Panc1 (cell line): ENCODE data around the gene ABHD16B. TPM values are rescaled to one million over a fixed set of nuclear protein-coding genes. Genes with fewer than 3 reads are reported as not detected.

Experiments used
- ATAC-seq: fragments of 200-7000 bp; cut with Tn5 transposase; 2 replicates; pipeline ENCODE4 v1.9.1; 2020; ENCODE audit warnings: mild to moderate bottlenecking, moderate library complexity
- BruUV-seq: library from RNA; stranded (reverse); fragments of 400-500 nt; replicated peaks from 2 replicates; lab custom pipeline; 2021; lab: Mats Ljungman, UMichigan
- CTCF ChIA-PET: fragments of 300-600 bp; sonication (Branson Sonifier 250); formaldehyde crosslinking; loops from one replicate; lab custom pipeline; 2022; ENCODE audit warnings: antibody characterized with exemption; lab: Charles Lee
- POLR2A ChIA-PET: fragments of 300-600 bp; sonication (Branson Sonifier 250); formaldehyde crosslinking; loops from one replicate; lab custom pipeline; 2022; ENCODE audit warnings: antibody characterized with exemption; lab: Charles Lee
- DNase-seq: peaks from one replicate; pipeline ENCODE4 v3.0.0-alpha.2; 2010; ENCODE audit warnings: low read depth, low spot score
- H3K27ac ChIP-seq: 2 replicates; pipeline ENCODE4 v1.5.1; 2011; ENCODE audit warnings: mild to moderate bottlenecking, low read length, inconsistent platforms
- H3K27me3 ChIP-seq: fragments of 200-500 bp; sonication (Bioruptor generic); 2 replicates; pipeline ENCODE4 v1.6.0; 2014; ENCODE audit warnings: low read length, inconsistent platforms; ENCODE audit not compliant: control insufficient read depth, insufficient read depth
- H3K36me3 ChIP-seq: fragments of 200-500 bp; sonication (Bioruptor generic); 2 replicates; pipeline ENCODE4 v1.5.1; 2014; ENCODE audit warnings: inconsistent platforms, mild to moderate bottlenecking, low read length, moderate library complexity; ENCODE audit not compliant: control insufficient read depth, insufficient read depth
- H3K4me1 ChIP-seq: 2 replicates; pipeline ENCODE4 v1.5.1; 2011; ENCODE audit warnings: inconsistent platforms, mild to moderate bottlenecking, low read length, moderate library complexity; ENCODE audit not compliant: control insufficient read depth, insufficient read depth
- H3K4me3 ChIP-seq, 2 experiments: 2 replicates each; pipeline ENCODE4 v1.5.1; 2011 to 2012; ENCODE audit warnings: low read depth in 2 of 2, low read length in 2 of 2, mild to moderate bottlenecking in 2 of 2, inconsistent platforms in 1 of 2, moderate library complexity in 1 of 2
- H3K9me3 ChIP-seq: fragments of 200-500 bp; sonication (Bioruptor generic); 2 replicates; pipeline ENCODE4 v1.5.1; 2014; ENCODE audit warnings: low read depth, mild to moderate bottlenecking, inconsistent platforms, low read length, moderate library complexity; ENCODE audit not compliant: control insufficient read depth, insufficient read depth
- POLR2AphosphoS5 ChIP-seq: IDR thresholded peaks from 2 replicates; pipeline ENCODE4 v1.6.1; 2012; ENCODE audit warnings: mild to moderate bottlenecking, low read depth, low read length, moderate library complexity
- SIN3A ChIP-seq: IDR thresholded peaks from 2 replicates; pipeline ENCODE4 v1.6.1; 2012; ENCODE audit warnings: low read depth, mild to moderate bottlenecking, low read length, moderate library complexity, borderline replicate concordance; ENCODE audit not compliant: insufficient read depth
- TCF7L2 ChIP-seq: IDR thresholded peaks from 2 replicates; pipeline ENCODE4 v1.6.1; 2011; ENCODE audit warnings: mild to moderate bottlenecking, low read depth, low read length, inconsistent platforms
- in situ Hi-C: cut with HindIII; loops from 2 replicates; pipeline ENCODE4 v1.10.0; 2016; ENCODE audit warnings: low sequenced_read_pairs, low pct_unique_long_range_greater_than_20kb
- intact Hi-C: fragments of 100-400 bp; cut with micrococcal nuclease; formaldehyde crosslinking; loops from one replicate; pipeline ENCODE4 v1.10.0; 2022; ENCODE audit not compliant: unreplicated experiment
- total RNA-seq: library from RNA; stranded (reverse); gene quantifications from one replicate; pipeline ENCODE4 v1.2.1, GENCODE V29; 2021; ENCODE audit not compliant: unreplicated experiment
- TF ChIP-seq, protein P1 (sequence below), 2 experiments: IDR thresholded peaks; 2 replicates each; pipeline ENCODE4 v1.6.1; 2011 to 2012; ENCODE audit warnings: low read depth in 2 of 2, control low read depth in 1 of 2, low read length in 1 of 2, mild to moderate bottlenecking in 1 of 2, moderate library complexity in 1 of 2; ENCODE audit not compliant: insufficient read depth in 1 of 2
- TF ChIP-seq, protein P2 (sequence below): fragments of 450-650 bp; IDR thresholded peaks from 2 replicates; pipeline ENCODE4 v1.5.1; 2017; ENCODE audit warnings: mild to moderate bottlenecking

Gene ABHD16B
- total RNA-seq, 1 experiment from 2014 or later = not detected

DNA sequence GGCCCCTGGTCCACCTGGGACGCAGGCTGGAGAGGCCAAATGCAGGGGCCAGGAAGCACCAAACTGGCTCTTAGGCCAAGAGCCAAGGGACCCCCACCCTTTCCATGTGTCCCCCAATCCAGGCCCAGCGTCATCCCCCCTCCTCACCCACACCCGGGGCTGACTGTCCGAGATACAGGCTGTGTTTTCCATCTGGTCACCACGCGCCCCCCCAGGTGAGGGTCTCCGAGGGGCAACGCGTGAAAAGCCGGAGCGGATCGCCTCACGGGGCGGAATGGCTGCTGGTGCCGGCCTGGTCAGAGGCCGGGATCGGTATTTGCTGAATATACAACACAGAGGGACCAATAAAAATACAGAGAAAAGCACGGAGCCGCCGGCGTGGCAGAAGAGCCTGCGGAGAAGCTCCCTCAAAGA, 5.2 kb upstream of the ABHD16B start:
- intact Hi-C loops (no loop called here), in situ Hi-C loops (no loop called here)
- ATAC-seq (no peak), DNase-seq (no peak)
- H3K27ac ChIP-seq = no peak overlapping the region
- POLR2A ChIA-PET = no interaction called here
- CTCF ChIA-PET = no interaction called here
- no peaks in the 10 kb centered on the region for H3K36me3 ChIP-seq
- no peaks in the 10 kb centered on the region for H3K9me3 ChIP-seq
- H3K4me3 ChIP-seq = no peak overlapping the region
- peaks cover 40% of the 10 kb centered on the region for H3K4me1 ChIP-seq
- no peaks in the 10 kb centered on the region for H3K27me3 ChIP-seq
- TF ChIP-seq, protein P1, sequence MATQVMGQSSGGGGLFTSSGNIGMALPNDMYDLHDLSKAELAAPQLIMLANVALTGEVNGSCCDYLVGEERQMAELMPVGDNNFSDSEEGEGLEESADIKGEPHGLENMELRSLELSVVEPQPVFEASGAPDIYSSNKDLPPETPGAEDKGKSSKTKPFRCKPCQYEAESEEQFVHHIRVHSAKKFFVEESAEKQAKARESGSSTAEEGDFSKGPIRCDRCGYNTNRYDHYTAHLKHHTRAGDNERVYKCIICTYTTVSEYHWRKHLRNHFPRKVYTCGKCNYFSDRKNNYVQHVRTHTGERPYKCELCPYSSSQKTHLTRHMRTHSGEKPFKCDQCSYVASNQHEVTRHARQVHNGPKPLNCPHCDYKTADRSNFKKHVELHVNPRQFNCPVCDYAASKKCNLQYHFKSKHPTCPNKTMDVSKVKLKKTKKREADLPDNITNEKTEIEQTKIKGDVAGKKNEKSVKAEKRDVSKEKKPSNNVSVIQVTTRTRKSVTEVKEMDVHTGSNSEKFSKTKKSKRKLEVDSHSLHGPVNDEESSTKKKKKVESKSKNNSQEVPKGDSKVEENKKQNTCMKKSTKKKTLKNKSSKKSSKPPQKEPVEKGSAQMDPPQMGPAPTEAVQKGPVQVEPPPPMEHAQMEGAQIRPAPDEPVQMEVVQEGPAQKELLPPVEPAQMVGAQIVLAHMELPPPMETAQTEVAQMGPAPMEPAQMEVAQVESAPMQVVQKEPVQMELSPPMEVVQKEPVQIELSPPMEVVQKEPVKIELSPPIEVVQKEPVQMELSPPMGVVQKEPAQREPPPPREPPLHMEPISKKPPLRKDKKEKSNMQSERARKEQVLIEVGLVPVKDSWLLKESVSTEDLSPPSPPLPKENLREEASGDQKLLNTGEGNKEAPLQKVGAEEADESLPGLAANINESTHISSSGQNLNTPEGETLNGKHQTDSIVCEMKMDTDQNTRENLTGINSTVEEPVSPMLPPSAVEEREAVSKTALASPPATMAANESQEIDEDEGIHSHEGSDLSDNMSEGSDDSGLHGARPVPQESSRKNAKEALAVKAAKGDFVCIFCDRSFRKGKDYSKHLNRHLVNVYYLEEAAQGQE (IDR thresholded peaks at IDR 0.05; ENCODE audit: insufficient read depth in 1 of 2, low read depth in 2 of 2, low read length in 1 of 2) = no peak
- TF ChIP-seq, protein P2, sequence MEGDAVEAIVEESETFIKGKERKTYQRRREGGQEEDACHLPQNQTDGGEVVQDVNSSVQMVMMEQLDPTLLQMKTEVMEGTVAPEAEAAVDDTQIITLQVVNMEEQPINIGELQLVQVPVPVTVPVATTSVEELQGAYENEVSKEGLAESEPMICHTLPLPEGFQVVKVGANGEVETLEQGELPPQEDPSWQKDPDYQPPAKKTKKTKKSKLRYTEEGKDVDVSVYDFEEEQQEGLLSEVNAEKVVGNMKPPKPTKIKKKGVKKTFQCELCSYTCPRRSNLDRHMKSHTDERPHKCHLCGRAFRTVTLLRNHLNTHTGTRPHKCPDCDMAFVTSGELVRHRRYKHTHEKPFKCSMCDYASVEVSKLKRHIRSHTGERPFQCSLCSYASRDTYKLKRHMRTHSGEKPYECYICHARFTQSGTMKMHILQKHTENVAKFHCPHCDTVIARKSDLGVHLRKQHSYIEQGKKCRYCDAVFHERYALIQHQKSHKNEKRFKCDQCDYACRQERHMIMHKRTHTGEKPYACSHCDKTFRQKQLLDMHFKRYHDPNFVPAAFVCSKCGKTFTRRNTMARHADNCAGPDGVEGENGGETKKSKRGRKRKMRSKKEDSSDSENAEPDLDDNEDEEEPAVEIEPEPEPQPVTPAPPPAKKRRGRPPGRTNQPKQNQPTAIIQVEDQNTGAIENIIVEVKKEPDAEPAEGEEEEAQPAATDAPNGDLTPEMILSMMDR = no peak
- TF ChIP-seq TCF7L2 = no peak
- TF ChIP-seq POLR2AphosphoS5 = no peak
- TF ChIP-seq SIN3A = no peak
- no TSS peak for BruUV-seq

DNA sequence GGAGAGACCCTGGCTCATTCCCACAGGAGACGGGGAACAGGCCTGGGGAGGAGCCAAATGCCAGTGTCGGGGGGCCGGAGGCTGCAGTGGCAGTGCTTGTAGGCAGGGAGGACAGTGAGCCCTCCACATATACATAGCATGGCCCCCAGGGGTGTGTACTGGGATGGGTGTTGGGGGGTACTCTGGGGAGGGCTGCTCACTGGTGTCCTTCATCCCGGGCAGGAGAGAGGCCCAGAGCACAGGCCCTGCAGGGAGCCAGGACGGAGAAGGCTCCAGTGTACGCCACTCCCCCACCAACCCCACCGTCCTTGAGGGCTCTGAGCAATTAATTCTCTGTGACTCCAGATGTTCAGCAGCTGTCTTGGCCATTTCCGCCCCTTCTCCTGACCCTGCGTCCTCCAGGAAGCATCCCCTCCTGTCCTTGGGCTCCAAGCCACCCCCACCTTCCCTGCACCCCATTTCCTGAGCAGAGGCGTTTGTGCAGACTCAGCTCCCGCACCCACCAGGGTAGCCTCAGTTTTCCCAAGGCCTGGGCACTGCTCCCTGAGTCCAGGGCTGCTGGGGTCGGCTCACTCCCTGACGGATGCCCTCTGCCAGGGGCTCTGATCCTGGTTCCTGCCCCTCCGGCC, 3.4 kb upstream of the ABHD16B start:
- Histone ChIP-seq H3K36me3 (no peaks in the 10 kb centered on the region), H3K4me1 (peaks cover 40% of the 10 kb centered on the region), H3K27ac (peak overlapping the region; percentile 63; the same call in 1 of the 2 replicates), H3K4me3 (no peak overlapping the region), H3K27me3 (no peaks in the 10 kb centered on the region), H3K9me3 (no peaks in the 10 kb centered on the region)
- in situ Hi-C loops = no loop called here
- ATAC-seq = peak; percentile 15; the same call in 1 of the 2 replicates
- intact Hi-C loops = no loop called here
- TF ChIP-seq SIN3A (no peak), POLR2AphosphoS5 (peak; percentile 19)
- ChIA-PET CTCF (no interaction called here), POLR2A (interaction anchor here (0.7 kb wide), 1 partner anchor 53 kb away, joined by 7 read pairs; no protein-coding TSS in a partner anchor)
- no peak for DNase-seq
- no TSS peak for BruUV-seq
